Kidney capillary endothelial cell (primary cell): ENCODE data around the gene TMPRSS3.
"Not testable (repeated sequence)": the region's sequence is repeated elsewhere in the genome, so short reads cannot be mapped to it uniquely, and the experiment has no call there.

Experiments used
- DNase-seq: peaks from one replicate; pipeline ENCODE4 v3.0.0-alpha.2; 2018; ENCODE audit warnings: low spot score

The TMPRSS3 gene

DNA sequence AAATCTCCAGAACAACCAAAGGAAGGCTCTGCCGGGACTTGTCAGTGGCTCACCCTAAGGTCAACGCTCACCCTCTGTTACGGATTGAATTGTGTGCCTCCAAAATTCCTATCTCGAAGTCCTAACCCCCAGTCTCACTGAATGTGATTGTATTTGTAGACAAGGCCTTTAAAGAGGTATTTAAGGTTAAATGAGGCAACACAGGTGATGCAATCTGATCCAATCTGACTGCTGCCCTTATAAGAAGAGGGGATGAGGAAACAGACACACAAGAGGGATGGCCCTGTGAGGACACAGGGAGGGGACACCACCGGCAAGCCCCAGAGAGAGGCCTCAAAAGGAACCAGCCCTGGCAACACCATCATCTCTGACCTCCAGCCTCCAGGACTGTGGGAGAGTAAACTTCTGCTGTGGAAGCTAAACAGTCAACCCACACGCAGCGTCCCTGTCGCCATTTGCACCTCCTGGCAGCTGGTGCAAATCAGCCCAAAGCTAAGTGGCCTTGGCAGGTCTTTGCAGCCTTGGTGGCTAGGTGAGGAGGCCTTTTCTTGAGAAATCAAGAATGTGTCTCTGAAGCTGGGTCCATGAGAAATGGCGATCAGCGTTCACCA lies 32.1 kb upstream of the TMPRSS3 start:
- DNase-seq, result no peak

DNA sequence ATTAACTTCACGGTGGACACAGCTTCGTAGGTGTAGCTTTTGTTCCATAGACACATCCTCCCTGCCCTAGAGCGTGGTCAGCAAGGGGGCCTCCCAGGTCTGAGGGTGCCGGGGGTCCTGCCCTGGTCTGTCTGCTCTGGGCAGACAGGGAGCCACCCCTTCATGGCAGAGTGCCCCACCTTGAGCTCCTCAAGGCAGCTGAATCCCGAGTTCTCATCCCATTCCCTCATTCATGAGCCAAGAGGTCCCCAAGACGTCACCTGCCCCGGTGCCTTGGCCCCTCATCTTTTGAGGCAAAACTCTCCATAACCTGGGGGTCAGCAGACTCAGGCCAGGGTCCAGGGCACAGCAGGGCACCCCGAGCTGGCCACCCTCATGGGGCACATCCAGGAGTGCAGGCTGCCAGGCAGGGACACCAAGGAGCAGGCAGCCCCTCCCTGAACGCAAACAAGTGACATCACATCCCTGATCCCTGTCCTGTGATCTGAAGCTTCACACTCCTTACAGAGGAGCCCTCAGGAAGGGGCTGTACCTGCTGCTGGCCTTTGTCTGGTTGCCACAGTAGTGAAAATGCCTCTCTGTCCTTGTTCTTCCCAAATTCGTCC lies 31.1 kb upstream of the TMPRSS3 start:
- no peak for DNase-seq

DNA sequence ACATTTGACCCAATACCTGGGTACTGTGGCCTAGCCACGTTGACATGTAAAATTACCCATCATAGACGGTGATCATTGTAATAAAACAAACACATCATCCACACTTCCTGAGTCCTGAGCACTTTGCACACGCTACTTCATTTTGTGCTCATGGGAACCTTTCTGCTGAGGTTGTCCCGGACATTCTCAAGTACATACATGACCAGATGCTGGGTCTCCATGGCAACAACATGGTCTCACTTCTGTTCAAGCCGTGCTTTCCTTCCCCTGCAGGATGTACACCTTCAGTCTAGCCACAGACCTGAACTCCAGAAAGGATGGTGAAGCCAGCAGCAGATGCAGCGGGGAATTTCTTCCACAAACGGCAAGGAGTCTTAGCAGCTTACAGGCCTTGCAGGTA lies 30.6 kb upstream of the TMPRSS3 start:
- no peak for DNase-seq

DNA sequence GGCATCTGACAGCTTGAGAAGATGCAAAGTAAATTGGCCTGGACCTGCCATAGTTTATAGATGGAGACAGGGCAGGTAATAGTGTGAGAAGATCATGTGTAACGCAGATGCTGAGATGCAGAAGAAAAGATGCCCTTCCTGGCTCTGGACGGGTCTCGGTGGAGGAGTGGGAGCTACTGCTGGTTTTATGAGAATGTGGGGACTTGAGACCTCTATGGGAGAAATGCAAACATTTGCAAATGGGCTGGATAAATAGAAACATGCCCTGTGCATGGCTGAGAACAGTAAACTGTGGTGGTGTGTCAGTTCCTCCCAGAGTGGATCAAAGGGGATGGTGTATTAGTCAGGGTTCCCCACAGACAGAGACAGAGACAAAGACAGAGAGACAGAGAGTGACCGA lies 29.7 kb upstream of the TMPRSS3 start:
- peak; percentile 4 for DNase-seq

DNA sequence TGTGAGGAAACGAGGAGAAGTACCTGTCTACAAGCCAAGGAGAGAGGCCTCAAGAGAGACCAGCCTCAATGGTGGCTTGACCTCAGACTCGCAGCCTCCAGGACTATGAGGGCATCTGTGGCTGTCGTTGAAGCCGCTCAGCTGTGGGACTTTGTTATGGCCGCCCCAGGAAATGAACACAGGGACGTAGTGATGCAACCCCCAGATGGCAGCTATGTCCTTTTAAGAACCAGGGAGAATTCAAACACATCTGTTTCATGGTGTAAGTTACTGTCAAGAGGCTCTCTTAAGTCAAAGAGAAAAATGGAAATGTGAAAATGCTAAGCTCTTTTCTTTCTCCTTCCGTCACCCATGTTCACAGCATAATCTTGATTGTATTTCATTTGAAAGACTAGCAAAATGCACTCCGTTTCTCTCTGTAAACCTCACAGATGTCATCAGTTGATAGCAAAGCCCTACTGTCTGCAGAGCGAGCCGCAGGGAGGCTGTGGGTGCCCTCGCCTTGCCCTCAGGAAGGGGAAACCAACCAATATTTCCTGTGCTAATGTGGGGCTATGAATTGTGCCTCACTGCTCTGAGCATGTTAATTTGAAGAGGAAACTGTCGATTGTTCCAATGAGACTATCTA lies 29.2 kb upstream of the TMPRSS3 start:
- peak; percentile 38 for DNase-seq

DNA sequence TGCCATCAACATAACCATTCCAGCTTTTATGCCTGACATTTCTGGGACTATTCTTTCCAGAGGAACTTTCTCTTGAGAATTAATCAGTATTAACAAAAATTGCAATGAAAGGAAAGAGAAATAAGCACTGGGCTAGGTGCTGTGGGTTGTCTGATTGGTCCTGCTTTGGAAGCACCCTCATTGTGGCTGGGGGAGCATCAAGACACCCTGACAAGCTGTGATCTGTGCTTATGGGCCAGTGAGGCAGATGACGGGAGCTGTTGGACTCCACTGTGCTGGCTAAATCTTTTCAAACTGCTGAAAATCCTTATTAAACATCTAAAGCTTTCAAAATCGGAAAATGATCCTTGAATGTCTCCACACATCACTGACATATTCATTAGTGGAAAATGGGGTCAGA lies 27.8 kb upstream of the TMPRSS3 start:
- DNase-seq, result no peak

DNA sequence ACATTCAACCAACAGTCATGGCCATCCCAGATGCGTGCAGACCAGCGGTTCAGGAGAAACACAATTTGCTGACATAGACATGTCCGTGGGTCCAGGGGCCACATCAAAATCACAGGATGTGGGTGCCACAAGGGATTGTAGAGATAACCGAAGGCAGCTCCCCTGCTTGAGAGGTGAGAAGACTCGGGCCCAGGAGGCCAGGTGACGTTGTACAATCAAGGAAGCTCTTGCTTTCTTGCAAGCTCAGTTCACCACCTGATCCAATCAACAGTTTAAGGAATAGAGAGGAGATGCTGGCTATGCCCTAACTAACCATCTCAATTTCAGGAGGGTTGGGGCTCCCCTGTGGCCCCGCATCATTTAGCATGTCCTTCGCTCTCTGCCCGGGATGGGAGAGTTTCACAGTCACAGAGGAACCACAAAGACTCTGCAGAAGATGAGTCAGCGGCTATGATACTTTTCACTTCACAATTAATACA lies 27.4 kb upstream of the TMPRSS3 start:
- DNase-seq, result no peak

DNA sequence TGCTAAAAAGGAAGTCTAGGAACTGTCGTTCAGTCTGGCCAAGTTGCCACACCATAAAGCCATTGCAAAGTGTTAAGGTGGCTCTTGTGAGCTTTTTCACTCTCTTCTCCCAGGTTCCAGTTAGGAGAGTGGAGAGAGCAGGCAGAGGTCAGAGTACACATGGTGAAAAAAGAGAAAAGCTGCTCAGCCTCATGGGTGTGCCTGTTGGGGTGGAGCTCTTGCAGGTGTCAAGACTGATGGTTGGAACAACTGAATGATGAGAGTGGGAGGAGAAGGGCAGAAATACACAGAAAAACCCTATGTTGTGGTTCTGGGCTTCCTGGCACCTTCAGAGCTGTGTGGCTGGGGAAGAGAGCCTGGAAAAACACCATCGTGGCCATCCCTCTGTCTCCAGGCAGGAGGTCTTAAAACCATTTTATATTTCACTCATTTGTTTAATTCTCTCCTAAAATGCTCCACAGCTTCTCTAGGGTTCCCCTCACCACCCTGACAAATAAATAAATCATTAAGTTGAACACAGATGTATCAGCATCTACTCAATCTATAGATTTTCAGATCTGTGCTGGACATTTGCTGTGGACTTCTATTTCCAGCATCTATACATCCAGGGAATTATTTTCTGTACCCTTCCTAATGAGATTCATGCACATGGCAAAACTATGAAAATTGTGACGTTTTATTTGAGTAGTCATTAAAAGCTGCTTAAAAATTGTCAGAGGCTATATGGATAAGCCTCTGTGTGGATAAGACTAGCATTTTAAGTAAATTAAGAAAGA lies 25.4 kb upstream of the TMPRSS3 start:
- DNase-seq, result no peak

DNA sequence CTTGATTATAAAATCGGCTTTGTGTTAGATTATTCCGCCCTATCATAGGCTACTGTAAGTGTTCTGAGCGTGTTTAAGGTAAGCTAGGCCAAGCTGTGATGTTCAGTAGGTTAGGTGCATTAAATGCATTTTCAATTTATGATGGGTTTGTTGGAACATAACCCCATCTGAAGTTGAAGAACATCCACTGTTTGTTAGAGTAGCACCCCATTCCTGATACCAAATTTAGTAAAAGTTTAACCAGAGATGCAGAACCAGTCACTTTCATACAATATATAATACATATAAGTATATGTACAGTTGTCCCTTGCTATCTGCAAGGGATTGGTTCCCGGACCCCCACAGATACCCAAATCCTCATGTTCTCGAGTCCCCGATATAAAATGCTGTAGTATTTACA lies 24.0 kb upstream of the TMPRSS3 start:
- DNase-seq, result no peak

DNA sequence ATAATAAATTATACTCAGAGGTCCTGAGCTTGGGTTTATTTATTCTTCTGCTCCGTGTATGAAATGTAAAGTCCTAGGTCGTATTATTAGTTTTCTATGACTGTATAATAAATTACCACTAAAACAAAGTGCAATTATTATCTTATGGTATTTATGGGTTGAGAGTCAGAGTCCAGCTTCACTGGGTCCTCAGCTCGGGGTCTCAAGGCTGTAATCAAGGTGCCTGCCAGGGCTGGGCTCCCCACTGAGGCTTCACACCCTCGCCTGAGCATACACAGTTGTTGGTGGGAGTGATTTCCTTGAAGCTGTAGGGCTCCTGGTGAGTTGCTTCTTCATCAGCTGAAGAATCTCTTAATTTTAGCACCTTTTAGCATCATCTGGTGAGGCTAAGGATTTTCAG lies 23.0 kb upstream of the TMPRSS3 start:
- no peak for DNase-seq

DNA sequence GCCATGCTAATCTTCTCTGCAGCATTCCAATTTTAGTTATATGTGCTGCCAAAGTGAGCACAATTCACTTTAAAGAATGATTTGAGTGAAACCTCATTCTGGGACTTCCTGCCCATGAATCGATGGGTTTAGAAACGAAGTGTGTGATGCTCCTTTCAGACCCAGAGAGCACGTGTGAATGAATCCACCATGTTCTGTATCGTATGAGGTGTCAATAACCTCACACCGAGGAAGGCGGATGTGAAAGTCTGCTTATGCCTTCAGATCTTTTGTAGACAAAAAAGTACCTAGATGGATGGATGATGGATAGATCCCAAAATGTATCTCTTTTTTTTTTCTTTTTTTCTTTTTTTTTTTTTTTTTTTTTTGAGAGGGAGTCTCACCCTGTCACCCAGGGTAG lies 21.7 kb upstream of the TMPRSS3 start:
- DNase-seq, result no peak

DNA sequence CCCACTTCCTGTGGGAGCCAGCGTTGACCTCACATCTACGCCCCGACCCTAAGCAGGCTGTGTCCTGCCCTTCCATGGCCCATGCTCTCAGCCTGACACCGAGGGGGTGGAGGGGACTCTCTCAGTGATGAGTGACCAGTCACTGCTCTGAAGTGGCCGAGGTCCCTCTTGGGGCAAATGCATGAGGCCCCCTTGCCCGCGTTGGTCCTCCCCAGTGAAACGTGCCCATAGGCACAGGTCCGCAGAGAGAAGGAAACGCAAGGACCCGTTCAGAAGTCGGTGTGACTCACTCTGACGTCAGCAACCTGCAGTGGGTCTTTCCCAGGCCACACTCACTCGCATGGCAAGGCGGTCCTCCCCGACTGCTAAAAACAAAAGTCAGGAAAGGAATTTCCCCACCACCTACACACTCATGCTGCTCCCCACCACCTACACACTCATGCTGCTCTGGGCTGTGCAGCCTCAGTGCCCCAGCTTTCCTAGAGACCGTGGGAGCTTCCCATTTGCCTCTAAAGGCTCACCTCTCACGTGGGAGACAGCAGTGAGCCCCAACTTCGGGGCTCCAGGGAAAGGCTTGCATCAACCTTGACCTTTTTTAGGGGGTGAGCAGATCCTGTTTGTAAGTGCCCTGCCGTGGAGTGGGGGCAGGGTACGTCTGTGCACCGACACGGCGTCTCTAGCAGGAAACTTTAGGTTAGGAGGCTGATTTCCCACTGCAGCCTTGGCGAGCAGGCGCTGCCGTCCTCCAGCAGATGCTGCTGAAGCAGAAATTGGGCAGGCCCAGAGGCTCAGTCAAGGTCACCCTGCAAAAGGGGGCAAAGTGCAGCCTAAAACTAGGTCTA lies 19.3 kb upstream of the TMPRSS3 start:
- no peak for DNase-seq

DNA sequence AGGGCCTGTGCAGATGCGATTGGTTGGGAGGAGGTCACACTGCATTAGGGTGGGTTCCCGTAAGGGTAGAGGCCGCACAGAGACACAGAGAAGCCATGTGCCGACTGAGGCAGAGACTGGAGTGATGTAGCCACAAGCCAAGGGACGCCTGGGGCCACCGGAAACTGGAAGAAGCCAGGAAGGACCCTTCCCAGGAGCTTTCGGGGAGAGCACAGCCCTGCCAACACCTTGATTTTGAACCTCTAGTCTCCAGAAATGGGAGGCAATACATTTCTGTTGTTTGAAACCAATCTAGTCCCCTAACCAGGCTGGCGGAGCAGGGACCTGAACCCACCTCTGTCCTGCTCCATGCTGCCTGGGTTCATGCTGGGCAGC lies 18.7 kb upstream of the TMPRSS3 start:
- no peak for DNase-seq

DNA sequence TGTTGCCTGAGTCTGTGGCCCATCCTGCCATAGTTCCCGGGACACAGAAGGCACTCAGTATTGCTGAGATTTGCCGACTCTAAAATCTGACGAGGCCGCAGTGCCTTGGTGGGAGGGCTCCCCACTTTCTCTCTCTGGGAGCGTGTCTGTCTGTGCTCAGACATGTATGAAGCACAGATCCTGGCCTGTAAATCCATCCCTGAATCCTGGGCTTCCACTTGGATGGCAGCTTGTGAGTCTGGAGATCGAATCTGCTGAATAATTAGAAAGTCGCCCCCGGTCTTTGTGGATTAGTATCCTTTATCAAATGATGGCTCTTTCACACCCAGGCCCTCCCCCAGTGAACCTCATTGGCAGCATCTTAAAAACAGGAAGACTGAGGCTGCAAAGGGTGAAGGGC lies 18.2 kb upstream of the TMPRSS3 start:
- no peak for DNase-seq

DNA sequence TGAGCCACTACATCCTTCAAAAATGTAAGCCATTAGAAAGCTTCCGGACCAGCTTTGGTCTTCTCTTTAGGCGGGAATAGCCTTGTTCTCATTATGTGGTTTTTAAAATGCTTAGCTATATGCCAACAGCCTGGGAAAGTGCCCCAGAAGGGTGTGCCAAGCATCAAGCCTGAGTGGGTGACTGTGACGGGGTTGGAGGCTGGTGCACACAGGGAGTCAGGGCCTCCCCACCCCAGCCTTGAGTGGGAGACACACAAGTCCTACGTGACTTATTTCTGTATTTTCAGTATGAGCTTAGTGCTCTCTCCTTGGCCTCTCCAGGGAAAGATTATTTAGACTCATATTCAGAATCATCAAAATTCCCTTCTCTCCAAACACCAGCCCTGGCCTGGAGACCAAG lies 17.6 kb upstream of the TMPRSS3 start:
- no peak for DNase-seq

DNA sequence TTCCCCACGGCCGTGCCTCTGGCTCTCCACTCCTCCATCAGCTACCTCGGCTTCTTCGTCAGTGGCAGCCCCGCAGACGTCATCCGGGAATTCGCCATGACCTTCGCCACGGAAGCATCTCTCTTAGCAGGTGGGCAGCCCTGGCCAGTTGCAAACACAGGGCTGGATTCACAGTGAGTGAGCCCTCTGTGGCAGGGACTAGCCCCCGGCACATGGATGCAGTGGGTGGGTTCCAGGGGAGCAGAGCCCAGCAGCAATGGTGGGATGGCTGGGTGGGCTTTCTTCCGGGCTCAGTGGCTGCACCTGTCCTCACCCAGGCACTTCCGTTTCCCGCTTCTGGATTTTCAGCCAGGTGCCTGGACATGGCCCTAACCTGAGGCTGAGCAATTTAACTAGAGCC lies 17.2 kb upstream of the TMPRSS3 start:
- no peak for DNase-seq

DNA sequence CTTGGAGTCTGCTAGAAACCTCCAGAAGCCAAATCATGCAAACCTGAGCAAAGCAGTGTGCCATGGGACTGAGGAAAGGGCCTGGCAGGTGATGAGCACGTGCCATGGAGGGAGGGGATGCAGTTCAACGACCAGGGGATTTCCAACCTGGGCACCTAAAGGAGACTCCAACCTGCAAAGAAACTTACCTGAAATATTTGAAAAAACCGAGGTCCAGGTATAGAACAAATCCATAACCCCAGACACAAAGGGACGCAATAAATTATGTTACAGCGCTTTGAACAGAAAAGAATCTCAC lies 16.7 kb upstream of the TMPRSS3 start:
- no peak for DNase-seq

DNA sequence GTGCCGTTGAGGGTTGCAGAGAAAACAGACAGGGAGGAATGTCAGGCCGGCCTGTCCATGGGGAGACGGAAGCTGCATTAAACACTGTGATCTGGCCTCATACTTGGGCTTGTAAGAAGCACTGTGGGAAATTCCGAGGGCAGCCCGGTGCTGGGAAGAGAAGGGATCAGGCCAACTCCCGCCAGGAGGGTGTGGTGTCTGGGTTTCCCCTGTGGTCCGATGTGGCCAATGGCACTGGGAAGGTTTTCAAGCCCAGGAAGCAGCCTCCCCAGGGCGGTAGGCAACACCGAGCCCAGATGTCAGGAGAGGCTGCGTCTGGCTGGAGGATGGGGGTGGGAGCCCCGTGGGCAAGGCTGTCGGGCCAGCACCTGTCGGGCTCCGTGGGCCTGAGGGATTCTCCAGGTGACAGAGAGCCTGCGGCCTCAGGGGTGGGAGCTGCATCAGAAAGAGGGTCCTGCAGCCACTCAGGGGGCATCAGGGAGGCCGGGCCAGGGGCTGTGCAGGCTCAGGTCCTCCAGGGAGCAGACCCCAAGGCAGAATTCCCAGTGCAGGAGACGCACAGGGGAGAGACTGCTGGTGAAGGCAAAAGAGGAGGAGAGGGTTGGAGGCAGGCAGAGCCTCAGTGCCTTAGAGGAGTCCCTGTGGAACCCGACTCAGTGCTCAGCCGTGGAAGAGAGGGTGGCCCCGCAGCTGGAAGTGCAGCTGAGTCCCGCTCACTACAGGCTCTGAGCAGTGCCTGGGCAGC lies 16.2 kb upstream of the TMPRSS3 start:
- no peak for DNase-seq

DNA sequence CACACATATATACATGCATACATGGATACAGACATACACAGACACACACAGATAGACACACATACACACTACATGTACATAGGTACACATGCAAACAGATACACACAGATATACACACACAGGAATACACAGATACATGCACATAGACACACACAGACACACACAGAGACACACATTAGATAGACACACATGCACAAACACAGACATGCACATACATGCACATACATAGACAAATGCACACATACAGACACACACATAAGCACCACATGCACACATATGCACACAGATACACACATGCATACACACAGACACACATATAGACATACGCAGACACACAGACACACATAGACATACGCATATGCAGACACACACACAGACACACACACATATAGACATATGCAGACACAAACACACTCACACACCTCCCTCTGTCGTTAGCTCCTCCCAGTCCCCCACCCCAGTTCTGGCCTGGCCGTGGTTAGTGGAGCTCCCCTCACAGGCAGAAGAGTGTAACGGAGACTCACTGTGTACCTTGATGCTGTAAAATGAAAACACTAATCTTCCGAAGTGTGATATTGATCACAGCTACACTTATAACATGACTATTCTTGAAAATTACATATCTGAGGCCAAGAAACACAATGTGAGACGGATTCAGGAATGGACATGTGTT lies 15.5 kb upstream of the TMPRSS3 start:
- no peak for DNase-seq

DNA sequence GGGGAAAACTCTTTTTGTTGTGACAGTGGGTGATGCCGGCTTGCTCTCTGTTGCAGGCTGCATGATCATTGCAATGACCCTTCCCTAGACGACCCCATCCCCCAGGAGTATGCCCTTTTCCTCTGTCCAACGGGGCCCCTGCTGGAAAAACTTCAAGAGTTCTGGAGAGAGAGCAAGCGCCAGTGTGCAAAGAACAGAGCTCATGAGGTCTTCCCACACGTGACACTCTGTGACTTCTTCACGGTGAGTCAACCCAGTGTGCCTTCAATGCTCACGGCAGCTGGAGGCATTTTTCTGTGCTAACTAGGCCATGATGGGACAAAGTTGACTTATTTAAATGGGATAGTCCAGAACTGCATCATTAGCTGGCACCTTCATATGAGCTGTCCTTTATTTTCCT lies 13.5 kb upstream of the TMPRSS3 start:
- DNase-seq, result no peak

DNA sequence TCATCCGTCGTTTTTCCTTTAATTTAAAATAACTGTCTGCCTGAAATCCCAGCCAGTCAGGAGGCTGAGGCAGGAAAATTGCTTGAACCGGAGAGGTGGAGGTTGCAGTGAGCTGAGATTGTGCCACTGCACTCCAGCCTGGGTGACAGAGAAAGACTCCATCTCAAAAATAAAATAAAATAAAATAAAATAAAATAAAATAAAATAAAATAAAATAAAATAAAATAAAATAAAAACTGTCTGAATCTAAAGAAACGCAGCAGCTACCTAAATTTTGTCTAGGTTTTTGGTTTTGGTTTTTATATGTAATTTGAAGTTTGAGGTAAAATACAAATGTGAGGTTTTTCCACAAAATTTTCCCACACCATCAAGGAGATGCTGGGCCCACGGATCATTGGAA lies 12.9 kb upstream of the TMPRSS3 start:
- DNase-seq, result not testable (repeated sequence)
